Adrenal gland (tissue), 12 donors: ENCODE measurements around the gene ZHX3. TPM values are rescaled to one million over a fixed set of nuclear protein-coding genes. Genes with fewer than 3 reads are reported as not detected.
"Not testable (repeated sequence)": the region's sequence is repeated elsewhere in the genome, so short reads cannot be mapped to it uniquely, and the experiment has no call there.

Experiments used
- DNase-seq, 7 donors: peaks; one replicate each; pipeline ENCODE4 v3.0.0-alpha.2; 2019 to 2020
- H3K27ac ChIP-seq, 5 donors: fragments of 200-600 bp; sonication (generic) in 4 of 5; 1 replicate in 3 of 5; 2 replicates in 2 of 5; pipeline versions ENCODE4 v1.5.1 to v1.8.0; 2016 to 2020; ENCODE audit warnings: mild to moderate bottlenecking in 1 of 5
- H3K27me3 ChIP-seq: fragments of 200-600 bp; 2 replicates; pipeline ENCODE4 v1.8.0; 2021
- H3K36me3 ChIP-seq, 2 donors: fragments of 200-600 bp; replicated peaks in 1 of 2; 1 replicate in 1 of 2; 2 replicates in 1 of 2; pipeline versions ENCODE4 v1.5.1 to v1.8.0; 2018 to 2022
- H3K4me1 ChIP-seq, 2 donors: fragments of 200-600 bp; replicated peaks in 1 of 2; 1 replicate in 1 of 2; 2 replicates in 1 of 2; pipeline versions ENCODE4 v1.5.1 to v1.8.0; 2018 to 2021
- H3K4me3 ChIP-seq, 4 donors: fragments of 200-600 bp; sonication (generic) in 3 of 4; one replicate each; pipeline ENCODE4 v1.5.1; 2016 to 2018
- H3K9me3 ChIP-seq, 3 donors: fragments of 200-600 bp; sonication (generic) in 1 of 3; replicated peaks in 1 of 3; 1 replicate in 2 of 3; 2 replicates in 1 of 3; pipeline versions ENCODE4 v1.5.1 to v1.8.0; 2016 to 2021
- CTCF ChIP-seq, 6 experiments: fragments of 450-650 bp in 4 of 6; fragments of 200-600 bp in 2 of 6; sonication (generic) in 1 of 6; IDR thresholded peaks; 1 replicate in 5 of 6; 2 replicates in 1 of 6; pipeline versions ENCODE4 v1.5.1 to v1.8.0; 2016 to 2021; ENCODE audit warnings: antibody characterized with exemption in 6 of 6, mild to moderate bottlenecking in 2 of 6, moderate library complexity in 1 of 6
- POLR2A ChIP-seq, 2 donors: fragments of 450-650 bp; IDR thresholded peaks; one replicate each; pipeline ENCODE4 v1.6.1; 2017; ENCODE audit warnings: antibody characterized with exemption in 2 of 2, mild to moderate bottlenecking in 2 of 2, moderate library complexity in 1 of 2
- WGBS, 4 donors: extraction: QIAGEN DNeasy Blood & Tissue Kit in 2 of 4; methylation state at CpG; one replicate each; pipeline versions ENCODE4 v1.1.5 to v1.1.7; 2013 to 2017; 5-methylcytosine and 5-hydroxymethylcytosine counted together
- intact Hi-C, 2 donors: fragments of 100-400 bp; cut with DNase I; formaldehyde crosslinking; loops; one replicate each; pipeline versions ENCODE4 v1.14.1 to v1.15.0; 2022 to 2023
- microRNA-seq, 3 donors: library from miRNA; unstranded; fragments of <30 nt; microRNA quantifications; one replicate each; pipeline ENCODE4, GENCODE V29; 2017 to 2020
- polyA plus RNA-seq, 3 donors: library from polyadenylated mRNA; stranded (reverse); fragments of 200-250 nt in 2 of 3; fragments of 350-450 nt in 1 of 3; fragmentation: Illumina TruSeq in 1 of 3; extraction: RNeasy Lipid Tissue Mini Kit (QIAGEN cat#74804) in 1 of 3; gene quantifications; one replicate each; pipeline ENCODE4 v1.2.3, GENCODE V29; 2013 to 2014
- small RNA-seq, 2 donors: library from RNA; depleted of rRNA; stranded (forward); fragments of <200 nt; gene quantifications; one replicate each; pipeline ENCODE3, GENCODE V24; 2016
- total RNA-seq, 9 donors: library from RNA; depleted of rRNA in 4 of 9; stranded (reverse); fragments of >200 nt in 4 of 9; fragments of 120-200 nt in 1 of 9; fragmentation: NEBNext Ultra II Directional in 1 of 9; extraction: Animal tissue kit (Norgen Biotek cat#: 25700) in 1 of 9; gene quantifications; one replicate each; pipeline versions ENCODE4 v1.1.0 to v1.2.4, GENCODE V29; 2013 to 2023
- donor health status: healthy with polysubstance abuse.
- donor health status: Bipolar disorder and iron deficiency.
- donor health status: DM: yes; HTN: yes; CAD: no.
- donor health status: DM: no; HTN: no; CAD: no.
- donor health status: DM: no; HTN: no; CAD: no.
- donor health status: DM: yes; HTN: yes; CAD: no.

Gene ZHX3
- total and polyA plus RNA-seq, 12 donors = 20.7 to 91.1 (median 51.2) TPM

- intact Hi-C loops = no loop called here
These were observed 183.7 kb downstream of the ZHX3 start for GRCh38 chr20:41133709-41134361.

DNA sequence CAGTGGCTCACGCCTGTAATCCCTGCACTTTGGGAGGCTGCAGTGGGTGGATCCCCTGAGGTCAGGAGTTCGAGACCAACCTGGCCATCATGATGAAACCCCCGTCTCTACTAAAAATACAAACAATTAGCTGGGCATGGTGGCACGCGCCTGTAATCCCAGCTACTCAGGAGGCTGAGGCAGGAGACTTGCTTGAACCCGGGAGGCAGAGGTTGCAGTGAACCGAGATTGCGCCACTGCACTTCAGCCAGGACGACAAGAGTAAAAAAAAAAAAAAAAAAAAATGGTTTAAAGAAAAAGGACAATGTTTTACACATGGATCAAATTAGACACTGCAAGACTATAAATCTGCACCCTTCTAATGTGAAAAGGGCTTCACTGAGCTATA is 185.1 kb downstream of the ZHX3 start:
- H3K9me3 ChIP-seq, H3K27me3 ChIP-seq, H3K27ac ChIP-seq, H3K36me3 ChIP-seq, H3K4me1 ChIP-seq, DNase-seq, H3K4me3 ChIP-seq, intact Hi-C loops: not testable (repeated sequence)
- 82 to 89% (median 82%) methylated on average over 9 of the region's 9 CpGs for WGBS, 4 donors

More at GRCh38 chr20:41133709-41134361, 183.7 kb downstream of the ZHX3 start:
- peaks cover 0 to 15% of the 10 kb centered on the region in 2 donors for H3K4me1 ChIP-seq
- H3K27ac ChIP-seq = no peak overlapping the region
- TF ChIP-seq CTCF (IDR thresholded peaks at IDR 0.05) (no peak), POLR2A (IDR thresholded peaks at IDR 0.05) (no peak)
- DNase-seq = peak in 1 of 7 donors; percentile 46
- no peaks in the 10 kb centered on the region for H3K9me3 ChIP-seq
- WGBS, 4 donors = 88 to 99% (median 89%) methylated on average over 6 to 7 of the region's 7 CpGs
- H3K27me3 ChIP-seq = no peaks in the 10 kb centered on the region
- no peak overlapping the region for H3K4me3 ChIP-seq
- no peaks in the 10 kb centered on the region for H3K36me3 ChIP-seq

GRCh38 chr20:41131594-41132387 is 185.7 kb downstream of the ZHX3 start:
- DNase-seq = no peak
- Histone ChIP-seq H3K27ac (no peak overlapping the region), H3K36me3 (peaks cover 0 to under 1% of the 10 kb centered on the region in 2 donors), H3K9me3 (no peaks in the 10 kb centered on the region), H3K27me3 (no peaks in the 10 kb centered on the region), H3K4me3 (no peak overlapping the region), H3K4me1 (peaks cover 0 to 7% of the 10 kb centered on the region in 2 donors)
- 73 to 87% (median 74%) methylated on average over 4 to 5 of the region's 5 CpGs for WGBS, 4 donors
- TF ChIP-seq POLR2A (IDR thresholded peaks at IDR 0.05) (no peak), CTCF (IDR thresholded peaks at IDR 0.05) (no peak)
- intact Hi-C loops = no loop called here

Small RNA genes lying within 50 kb of the gene (microRNA-seq; reads per million reads assigned to microRNA genes)
- 0 reads per million in 3 donors for gene MIR6871

Small RNA genes lying within 50 kb of the gene (small RNA-seq; reads per million reads assigned to genes)
- gene AL022394.1 (0 reads per million in 2 donors), gene MIR6871 (0 reads per million in 2 donors), gene RN7SL615P (0 reads per million in 2 donors)

Other genes starting within 250 kb of the ZHX3 start
- gene PLCG1, start 180.2 kb downstream of the ZHX3 start, total RNA-seq = 100 to 1,000 TPM in 2 of 9 donors, 10 to 100 TPM in 7; 49.3 to 120 (median 75.7) TPM
- 100 to 1,000 TPM in 1 of 3 donors, 10 to 100 TPM in 2; 32.9 to 139 (median 78.1) TPM for gene PLCG1, start 180.2 kb downstream of the ZHX3 start, polyA plus RNA-seq
- gene LPIN3, start 23.1 kb upstream of the ZHX3 start, total RNA-seq = 10 to 100 TPM in 4 of 9 donors, 1 to 10 TPM in 5; 3.0 to 18.2 (median 8.9) TPM
- gene LPIN3, start 23.1 kb upstream of the ZHX3 start, polyA plus RNA-seq = 10 to 100 TPM in 2 of 3 donors, 1 to 10 TPM in 1; 1.8 to 49.7 (median 26.1) TPM
- gene EMILIN3, start 49.1 kb upstream of the ZHX3 start, total RNA-seq = 1 to 10 TPM in 7 of 9 donors, under 1 TPM in 2; 0.54 to 4.1 (median 2.2) TPM
- 1 to 10 TPM in 2 of 3 donors, under 1 TPM in 1; 0.42 to 2.7 (median 1.2) TPM for gene EMILIN3, start 49.1 kb upstream of the ZHX3 start, polyA plus RNA-seq